Erythroblast (primary cell): ENCODE measurements around the gene SIL1.

Experiments used
- GATA1 ChIP-seq: IDR thresholded peaks from 2 replicates; pipeline ENCODE4 v1.6.1; 2011; ENCODE audit warnings: low read depth, mild to moderate bottlenecking, control low read depth, low read length, moderate library complexity
- POLR2A ChIP-seq: IDR thresholded peaks from 2 replicates; pipeline ENCODE4 v1.6.1; 2011; ENCODE audit warnings: mild to moderate bottlenecking, low read length

DNA sequence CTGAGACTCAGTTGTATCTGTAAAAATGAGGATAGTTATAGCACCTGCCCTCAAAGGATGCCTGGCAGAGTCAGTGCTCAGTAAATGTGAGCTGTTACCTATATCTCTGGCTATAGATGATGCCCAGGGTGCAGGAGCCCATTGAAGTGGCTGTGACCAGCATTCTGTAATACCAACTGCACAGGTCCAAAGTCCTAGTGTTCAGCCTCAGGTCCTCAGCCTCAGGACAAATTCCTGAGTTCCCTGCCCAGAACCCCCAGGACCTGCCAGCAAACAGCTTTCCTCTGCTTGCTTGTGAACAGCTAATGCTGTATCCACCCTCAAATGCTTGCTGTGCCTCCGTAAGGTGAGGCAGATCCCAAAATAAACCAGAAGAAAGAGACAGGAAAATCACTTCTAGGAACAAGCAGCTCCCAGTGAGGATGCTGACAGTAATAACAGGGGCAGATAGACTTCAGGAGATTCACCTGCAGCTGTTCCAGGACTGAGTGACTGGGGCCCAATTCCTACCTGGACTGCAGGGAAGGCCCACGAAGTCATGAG, 80.8 kb downstream of the SIL1 start:
- no peak for TF ChIP-seq POLR2A
- TF ChIP-seq GATA1 = no peak
